ENCODE measurements around the gene CYTH1.

GRCh38 chr17:78652913-78653312 is 129.2 kb downstream of the CYTH1 start:
- TF ChIP-seq CTCF (IDR thresholded peaks at IDR 0.05 in 8 of 11, conservative IDR thresholded peaks at IDR 0.05 in 3 of 11) = no peak
- TF ChIP-seq POLR2AphosphoS5 (IDR thresholded peaks at IDR 0.05) = no peak
- TF ChIP-seq POLR2A (IDR thresholded peaks at IDR 0.05) = no peak

Measured in spleen (tissue), 7 donors.